Thyroid gland (tissue), 4 donors: ENCODE measurements around the gene TTC33.

Experiments used
- CTCF ChIP-seq, 6 experiments: fragments of 200-600 bp in 3 of 6; fragments of 450-650 bp in 3 of 6; sonication (generic) in 3 of 6; IDR thresholded peaks; one replicate each; pipeline ENCODE4 v1.5.1; 2016 to 2019; ENCODE audit warnings: antibody characterized with exemption in 6 of 6, mild to moderate bottlenecking in 2 of 6, inconsistent platforms in 1 of 6, moderate library complexity in 1 of 6
- POLR2A ChIP-seq, 2 donors: fragments of 450-650 bp; IDR thresholded peaks; one replicate each; pipeline ENCODE4 v1.6.1; 2017; ENCODE audit warnings: antibody characterized with exemption in 2 of 2, mild to moderate bottlenecking in 2 of 2, moderate library complexity in 1 of 2

GRCh38 chr5:40689438-40689837, 66.3 kb downstream of the TTC33 start:
- TF ChIP-seq CTCF (IDR thresholded peaks at IDR 0.05) = no peak
- no peak for TF ChIP-seq POLR2A (IDR thresholded peaks at IDR 0.05)
